RWPE2 (cell line): ENCODE data around the gene TRPM8.

Experiments used
- ATAC-seq: fragments of 200-7000 bp; cut with Tn5 transposase; 3 replicates; pipeline ENCODE4 v1.9.1; 2021; ENCODE audit warnings: low read depth
- DNase-seq: peaks from one replicate; pipeline ENCODE4 v3.0.0-alpha.2; 2020; ENCODE audit warnings: low spot score
- H3K27ac ChIP-seq: fragments of 450-650 bp; 2 replicates; pipeline ENCODE4 v1.5.1; 2017; ENCODE audit warnings: mild to moderate bottlenecking; ENCODE audit not compliant: poor library complexity, severe bottlenecking
- H3K27me3 ChIP-seq: fragments of 250-450 bp; sonication (Bioruptor Pico); 2 replicates; pipeline ENCODE4 v1.5.1; 2021; ENCODE audit warnings: mild to moderate bottlenecking, moderate library complexity; ENCODE audit not compliant: insufficient read depth, poor library complexity, severe bottlenecking
- H3K36me3 ChIP-seq: fragments of 250-450 bp; sonication (Bioruptor Pico); 2 replicates; pipeline ENCODE4 v1.5.1; 2020; ENCODE audit warnings: low read depth, mild to moderate bottlenecking, moderate library complexity
- H3K4me1 ChIP-seq: fragments of 250-450 bp; sonication (Bioruptor Pico); 2 replicates; pipeline ENCODE4 v1.5.1; 2021; ENCODE audit warnings: mild to moderate bottlenecking, moderate library complexity; ENCODE audit not compliant: insufficient read depth, poor library complexity, severe bottlenecking
- H3K4me3 ChIP-seq: fragments of 250-450 bp; sonication (Bioruptor Pico); 2 replicates; pipeline ENCODE4 v1.5.1; 2021; ENCODE audit warnings: mild to moderate bottlenecking, moderate library complexity; ENCODE audit not compliant: severe bottlenecking
- H3K9me3 ChIP-seq: fragments of 250-450 bp; sonication (Bioruptor Pico); 2 replicates; pipeline ENCODE4 v1.5.1; 2021; ENCODE audit warnings: mild to moderate bottlenecking, moderate library complexity; ENCODE audit not compliant: severe bottlenecking
- TF ChIP-seq, protein P1 (sequence below): fragments of 450-650 bp; IDR thresholded peaks from one replicate; pipeline ENCODE4 v1.5.1; 2017; ENCODE audit warnings: mild to moderate bottlenecking, moderate library complexity; ENCODE audit not compliant: poor library complexity, severe bottlenecking

TRPM8 gene

DNA sequence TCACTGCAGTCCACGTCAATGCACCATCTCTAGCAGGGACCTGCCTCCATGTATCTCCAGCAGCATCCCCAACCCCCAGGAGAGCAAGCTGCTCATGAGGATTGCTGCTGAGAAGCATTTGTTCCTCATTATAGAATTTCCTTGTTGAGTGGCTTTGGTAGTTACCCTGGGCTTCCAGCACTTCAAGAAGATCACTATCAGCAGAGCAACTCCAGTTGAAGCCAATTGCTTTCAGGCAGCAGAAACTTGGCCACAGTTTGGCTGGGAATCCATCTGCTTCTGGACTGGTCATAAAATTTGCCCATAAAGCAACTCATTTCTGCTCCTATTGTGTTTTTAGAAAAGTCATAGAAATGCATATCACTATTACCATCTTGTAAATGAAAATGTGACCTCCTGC is 17.4 kb downstream of the TRPM8 start:
- no peaks in the 10 kb centered on the region for H3K27me3 ChIP-seq
- ATAC-seq (no peak), DNase-seq (no peak)
- no peak overlapping the region for H3K27ac ChIP-seq
- no peaks in the 10 kb centered on the region for H3K36me3 ChIP-seq
- TF ChIP-seq, protein P1, sequence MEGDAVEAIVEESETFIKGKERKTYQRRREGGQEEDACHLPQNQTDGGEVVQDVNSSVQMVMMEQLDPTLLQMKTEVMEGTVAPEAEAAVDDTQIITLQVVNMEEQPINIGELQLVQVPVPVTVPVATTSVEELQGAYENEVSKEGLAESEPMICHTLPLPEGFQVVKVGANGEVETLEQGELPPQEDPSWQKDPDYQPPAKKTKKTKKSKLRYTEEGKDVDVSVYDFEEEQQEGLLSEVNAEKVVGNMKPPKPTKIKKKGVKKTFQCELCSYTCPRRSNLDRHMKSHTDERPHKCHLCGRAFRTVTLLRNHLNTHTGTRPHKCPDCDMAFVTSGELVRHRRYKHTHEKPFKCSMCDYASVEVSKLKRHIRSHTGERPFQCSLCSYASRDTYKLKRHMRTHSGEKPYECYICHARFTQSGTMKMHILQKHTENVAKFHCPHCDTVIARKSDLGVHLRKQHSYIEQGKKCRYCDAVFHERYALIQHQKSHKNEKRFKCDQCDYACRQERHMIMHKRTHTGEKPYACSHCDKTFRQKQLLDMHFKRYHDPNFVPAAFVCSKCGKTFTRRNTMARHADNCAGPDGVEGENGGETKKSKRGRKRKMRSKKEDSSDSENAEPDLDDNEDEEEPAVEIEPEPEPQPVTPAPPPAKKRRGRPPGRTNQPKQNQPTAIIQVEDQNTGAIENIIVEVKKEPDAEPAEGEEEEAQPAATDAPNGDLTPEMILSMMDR: no peak
- no peaks in the 10 kb centered on the region for H3K9me3 ChIP-seq
- H3K4me3 ChIP-seq: no peak overlapping the region
- H3K4me1 ChIP-seq: no peaks in the 10 kb centered on the region

DNA sequence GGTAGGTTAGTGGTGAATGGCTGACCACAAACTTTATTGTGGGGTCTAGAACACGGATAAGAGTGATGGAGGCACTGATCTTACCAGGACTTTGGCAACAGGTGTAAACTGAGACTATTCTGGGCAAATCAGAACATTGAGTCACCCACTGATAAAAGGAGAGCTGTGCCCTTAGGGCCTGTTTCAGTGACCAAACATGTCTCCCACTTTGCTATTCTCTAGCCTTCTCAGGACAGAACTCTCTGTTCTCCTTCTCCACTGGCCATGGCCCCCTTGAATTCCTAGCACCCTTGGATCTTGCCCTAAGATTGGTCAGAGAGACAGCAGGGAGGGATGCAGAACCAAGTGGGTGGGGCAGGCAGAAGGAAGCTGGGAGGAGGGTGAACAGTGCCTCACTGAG is 18.3 kb downstream of the TRPM8 start:
- H3K27me3 ChIP-seq: no peaks in the 10 kb centered on the region
- no peak for ATAC-seq
- no peak overlapping the region for H3K4me3 ChIP-seq
- no peaks in the 10 kb centered on the region for H3K4me1 ChIP-seq
- H3K27ac ChIP-seq: no peak overlapping the region
- H3K9me3 ChIP-seq: no peaks in the 10 kb centered on the region
- TF ChIP-seq, protein P1: no peak
- H3K36me3 ChIP-seq: no peaks in the 10 kb centered on the region
- DNase-seq: no peak

DNA sequence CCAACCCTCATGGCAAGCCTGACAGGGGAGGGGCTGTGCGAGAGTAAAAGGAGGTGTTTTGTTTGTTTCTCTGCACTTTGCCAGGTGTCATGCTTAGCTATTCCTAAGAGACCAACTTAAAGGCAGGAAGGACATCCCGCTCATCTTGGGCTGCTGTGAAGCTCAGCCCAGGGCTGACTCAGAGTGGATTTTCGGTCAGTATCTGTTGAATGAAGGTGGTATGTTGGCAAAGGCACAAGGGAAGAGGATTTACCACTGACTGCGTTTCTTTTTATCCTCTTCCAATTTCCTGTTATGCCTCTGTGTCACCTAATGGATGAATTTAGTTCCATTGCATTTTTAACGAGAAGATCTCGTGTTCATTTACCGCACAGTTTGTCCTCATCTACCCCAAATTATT is 18.9 kb downstream of the TRPM8 start:
- Histone ChIP-seq H3K4me3 (no peak overlapping the region), H3K9me3 (no peaks in the 10 kb centered on the region), H3K27ac (no peak overlapping the region), H3K36me3 (no peaks in the 10 kb centered on the region), H3K4me1 (no peaks in the 10 kb centered on the region), H3K27me3 (no peaks in the 10 kb centered on the region)
- DNase-seq: no peak
- peak; percentile 59; the same call in 1 of the 3 replicates for ATAC-seq
- TF ChIP-seq, protein P1: no peak

DNA sequence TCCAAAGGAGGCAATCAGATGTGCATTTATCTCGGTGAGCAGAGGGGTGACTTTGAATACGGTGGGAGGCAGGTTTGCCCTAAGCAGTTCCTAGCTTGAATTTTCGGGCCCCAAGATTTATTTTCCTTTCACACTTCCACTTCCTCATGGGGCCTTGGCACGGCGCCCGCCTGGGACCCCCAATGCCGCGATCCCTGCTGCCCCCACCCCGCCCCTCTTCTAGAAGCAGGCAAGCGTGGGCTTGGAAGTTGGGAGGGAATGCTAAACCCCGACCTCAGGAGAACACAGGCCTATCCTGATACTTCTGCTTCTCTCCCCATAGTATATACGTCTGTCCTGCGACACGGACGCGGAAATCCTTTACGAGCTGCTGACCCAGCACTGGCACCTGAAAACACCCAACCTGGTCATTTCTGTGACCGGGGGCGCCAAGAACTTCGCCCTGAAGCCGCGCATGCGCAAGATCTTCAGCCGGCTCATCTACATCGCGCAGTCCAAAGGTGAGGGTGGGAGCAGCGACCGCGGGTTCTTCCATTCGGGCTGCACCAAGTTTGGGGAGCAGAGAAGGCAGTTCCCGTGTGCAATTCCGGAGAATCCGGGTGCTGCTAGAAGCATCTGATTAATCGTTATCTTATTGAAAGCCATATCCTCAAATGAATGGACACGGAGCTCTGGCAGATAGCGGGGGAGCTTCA is 21.6 kb downstream of the TRPM8 start:
- no peaks in the 10 kb centered on the region for H3K4me1 ChIP-seq
- TF ChIP-seq, protein P1: no peak
- H3K27me3 ChIP-seq: no peaks in the 10 kb centered on the region
- DNase-seq (no peak), ATAC-seq (no peak)
- H3K4me3 ChIP-seq: no peak overlapping the region
- no peak overlapping the region for H3K27ac ChIP-seq
- H3K36me3 ChIP-seq: no peaks in the 10 kb centered on the region
- no peaks in the 10 kb centered on the region for H3K9me3 ChIP-seq
